ENCODE measurements around the gene SFRP5. TPM values are rescaled to one million over a fixed set of nuclear protein-coding genes. Genes with fewer than 3 reads are reported as not detected.

The SFRP5 gene
- total RNA-seq, 1 experiment from 2014 or later, result 3.5 TPM

GRCh38 chr10:97736902-97737769 is 34.7 kb downstream of the SFRP5 start, which contains the start of gene ZFYVE27:
Gene ZFYVE27 (plus strand): TSS chr10:97737128. CDS start chr10:97738478, 1,350 bp downstream.
- Mint-ChIP-seq H3K4me3 (peak within 1 kb of the TSS; percentile 87), H3K9me3 (peaks cover 14% of the 10 kb centered on the region), H3K27ac (peak within 1 kb of the TSS; percentile 90), H3K36me3 (peaks cover 34% of the 10 kb centered on the region), H3K4me1 (peaks cover 10% of the 10 kb centered on the region), H3K27me3 (ENCODE audit: low read depth) (peaks cover 34% of the 10 kb centered on the region)
- DNase-seq (ENCODE audit: low spot score) (peak; percentile 98), ATAC-seq (peak; percentile 92)
- CTCF ChIA-PET, result interaction anchor here (0.8 to 4.8 kb wide), 14 partner anchors 8 to 97 kb away, joined by 3 to 36 read pairs (median 4); partner anchors contain the start of gene AVPI1
- POLR2A ChIA-PET, result interaction anchor here (0.8 to 1.5 kb wide), 5 partner anchors 22 to 336 kb away, joined by 3 to 17 read pairs (median 4); partner anchors contain the start of genes AVPI1, MARVELD1 and RRP12
- TF ChIP-seq CBFB (CRISPR knock-in tag; IDR thresholded peaks at IDR 0.05; ENCODE audit: low read depth), result peak; percentile 98
- TF ChIP-seq NFATC4 (CRISPR knock-in tag; IDR thresholded peaks at IDR 0.05), result no peak
- peak; percentile 100 for TF ChIP-seq ZNF281 (CRISPR knock-in tag; IDR thresholded peaks at IDR 0.05)
- TF ChIP-seq GTF2I (CRISPR knock-in tag; conservative IDR thresholded peaks at IDR 0.05), result no peak
- peak; percentile 99 for TF ChIP-seq NR3C1 (CRISPR knock-in tag; conservative IDR thresholded peaks at IDR 0.05; ENCODE audit: low read depth)
- peak; percentile 94 for TF ChIP-seq SP1 (CRISPR knock-in tag; conservative IDR thresholded peaks at IDR 0.05)
- TF ChIP-seq TEAD4 (CRISPR knock-in tag; IDR thresholded peaks at IDR 0.05), result peak; percentile 99
- peak; percentile 100 for TF ChIP-seq ARID4B (CRISPR knock-in tag; IDR thresholded peaks at IDR 0.05; ENCODE audit: borderline replicate concordance)
- no peak for TF ChIP-seq ZSCAN18 (CRISPR knock-in tag; IDR thresholded peaks at IDR 0.05)
- TF ChIP-seq E2F1 (CRISPR knock-in tag; IDR thresholded peaks at IDR 0.05), result peak; percentile 100
- peak; percentile 99 for TF ChIP-seq ATF3 (CRISPR knock-in tag; conservative IDR thresholded peaks at IDR 0.05)
- TF ChIP-seq SMAD3 (CRISPR knock-in tag; IDR thresholded peaks at IDR 0.05; ENCODE audit: borderline replicate concordance), result peak; percentile 100
- peak; percentile 100 for TF ChIP-seq TP53 (CRISPR knock-in tag; IDR thresholded peaks at IDR 0.05)
- TF ChIP-seq RELA (CRISPR knock-in tag; IDR thresholded peaks at IDR 0.05; ENCODE audit: borderline replicate concordance), result peak; percentile 99
- TF ChIP-seq NR2C2 (CRISPR knock-in tag; IDR thresholded peaks at IDR 0.05), result peak; percentile 94
- no peak for TF ChIP-seq CDX4 (CRISPR knock-in tag; IDR thresholded peaks at IDR 0.05; ENCODE audit: borderline replicate concordance)
- peak; percentile 100 for TF ChIP-seq ETV6 (CRISPR knock-in tag; IDR thresholded peaks at IDR 0.05)
- peak; percentile 99 for TF ChIP-seq HMGXB4 (CRISPR knock-in tag; IDR thresholded peaks at IDR 0.05)
- peak; percentile 99 for TF ChIP-seq ELF4 (CRISPR knock-in tag; IDR thresholded peaks at IDR 0.05; ENCODE audit: low read depth)
- no peak for TF ChIP-seq RORB (CRISPR knock-in tag; IDR thresholded peaks at IDR 0.05)
- no peak for TF ChIP-seq MXD4 (CRISPR knock-in tag; IDR thresholded peaks at IDR 0.05; ENCODE audit: borderline replicate concordance)
- peak; percentile 100 for TF ChIP-seq NFE2L1 (CRISPR knock-in tag; IDR thresholded peaks at IDR 0.05)
- TF ChIP-seq JUN (CRISPR knock-in tag; IDR thresholded peaks at IDR 0.05), result peak; percentile 99
